WTC11 (cell line): Measurements from ENCODE around the gene POC1A.

ENCODE experiments used
- CREB1 ChIP-seq: sonication (generic); formaldehyde crosslinking; IDR thresholded peaks from 2 replicates; pipeline ENCODE4 v1.8.0; 2023; ENCODE audit warnings: mild to moderate bottlenecking, missing genetic modification reagents
- CREM ChIP-seq: sonication (generic); formaldehyde crosslinking; IDR thresholded peaks from 2 replicates; pipeline ENCODE4 v1.8.1; 2022; ENCODE audit warnings: mild to moderate bottlenecking, missing genetic modification reagents, moderate library complexity
- CTCF ChIP-seq: fragments of 200-600 bp; IDR thresholded peaks from 2 replicates; pipeline ENCODE4 v1.8.0; 2022; ENCODE audit warnings: antibody characterized with exemption
- E2F1 ChIP-seq: sonication (generic); formaldehyde crosslinking; IDR thresholded peaks from 2 replicates; pipeline ENCODE4 v1.8.0; 2022; ENCODE audit warnings: mild to moderate bottlenecking, missing genetic modification reagents
- ERG ChIP-seq: fragments of 250-450 bp; sonication (Bioruptor Pico); IDR thresholded peaks from 2 replicates; pipeline ENCODE4 v1.8.0; 2021; ENCODE audit warnings: mild to moderate bottlenecking
- ESRRA ChIP-seq: sonication (generic); formaldehyde crosslinking; IDR thresholded peaks from 2 replicates; pipeline ENCODE4 v1.8.1; 2022; ENCODE audit warnings: mild to moderate bottlenecking, missing genetic modification reagents, borderline replicate concordance
- FOXJ3 ChIP-seq: sonication (generic); formaldehyde crosslinking; IDR thresholded peaks from 2 replicates; pipeline ENCODE4 v1.9.0; 2021; ENCODE audit warnings: missing genetic modification reagents, mild to moderate bottlenecking, borderline replicate concordance
- IRF2 ChIP-seq: sonication (generic); formaldehyde crosslinking; IDR thresholded peaks from 2 replicates; pipeline ENCODE4 v1.8.0; 2022; ENCODE audit warnings: low read depth, missing genetic modification reagents, borderline replicate concordance
- MAX ChIP-seq: sonication (generic); formaldehyde crosslinking; IDR thresholded peaks from 2 replicates; pipeline ENCODE4 v1.8.0; 2022; ENCODE audit warnings: mild to moderate bottlenecking, missing genetic modification reagents
- NR3C1 ChIP-seq: sonication (generic); formaldehyde crosslinking; conservative IDR thresholded peaks from 2 replicates; pipeline ENCODE4 v1.8.1; 2023; ENCODE audit warnings: low read depth, mild to moderate bottlenecking, missing genetic modification reagents
- TEAD4 ChIP-seq: sonication (generic); formaldehyde crosslinking; IDR thresholded peaks from 2 replicates; pipeline ENCODE4 v1.8.0; 2022; ENCODE audit warnings: mild to moderate bottlenecking, missing genetic modification reagents
- TP53 ChIP-seq: sonication (generic); formaldehyde crosslinking; IDR thresholded peaks from 2 replicates; pipeline ENCODE4 v1.8.1; 2023; ENCODE audit warnings: mild to moderate bottlenecking, missing genetic modification reagents
- ZNF396 ChIP-seq: fragments of 250-450 bp; sonication (Bioruptor Pico); IDR thresholded peaks from 2 replicates; pipeline ENCODE4 v1.8.0; 2021; ENCODE audit warnings: mild to moderate bottlenecking, moderate library complexity, borderline replicate concordance

- TF ChIP-seq NR3C1 (CRISPR knock-in tag) (no peak), CTCF (no peak), TEAD4 (CRISPR knock-in tag) (no peak), CREM (CRISPR knock-in tag) (no peak), FOXJ3 (CRISPR knock-in tag) (no peak), ZNF396 (CRISPR knock-in tag) (no peak), ERG (CRISPR knock-in tag) (no peak), ESRRA (no peak), MAX (CRISPR knock-in tag) (no peak), TP53 (no peak), IRF2 (no peak), CREB1 (CRISPR knock-in tag) (no peak), E2F1 (CRISPR knock-in tag) (no peak)
Observed at GRCh38 chr3:52182196-52182595, 28.0 kb upstream of the POC1A start.
